ENCODE data around the gene APMAP. TPM values are rescaled to one million over a fixed set of nuclear protein-coding genes. Genes with fewer than 3 reads are reported as not detected.

APMAP gene
- total RNA-seq, 2 donors from 2014 or later = 38.4 to 44.0 TPM

DNA sequence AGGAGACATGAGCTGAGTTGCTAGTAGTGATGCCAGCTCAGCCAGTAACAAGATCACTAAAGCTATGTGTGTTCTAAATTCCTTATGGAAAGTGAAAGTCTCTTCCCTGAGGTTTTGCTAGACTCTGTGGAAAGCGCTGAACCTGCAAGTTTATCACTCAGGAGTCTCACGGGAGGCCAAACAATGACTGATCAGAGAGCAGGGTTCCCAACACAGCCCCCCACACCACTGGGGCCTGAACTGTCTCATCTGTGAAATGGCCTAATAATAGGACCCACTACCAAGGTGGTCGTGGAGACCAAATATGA, 45.5 kb upstream of the APMAP start:
- Histone ChIP-seq H3K27ac (peak overlapping the region; percentile 95), H3K4me1 (ENCODE audit: control insufficient read depth in 1 of 2, low read depth in 2 of 2) (peaks cover 70 to 85% of the 10 kb centered on the region in 2 donors), H3K36me3 (no peaks in the 10 kb centered on the region), H3K9me3 (no peaks in the 10 kb centered on the region), H3K27me3 (replicated peaks; ENCODE audit: insufficient read depth) (no peaks in the 10 kb centered on the region), H3K4me3 (peak overlapping the region; percentile 9)
- TF ChIP-seq, protein P1, sequence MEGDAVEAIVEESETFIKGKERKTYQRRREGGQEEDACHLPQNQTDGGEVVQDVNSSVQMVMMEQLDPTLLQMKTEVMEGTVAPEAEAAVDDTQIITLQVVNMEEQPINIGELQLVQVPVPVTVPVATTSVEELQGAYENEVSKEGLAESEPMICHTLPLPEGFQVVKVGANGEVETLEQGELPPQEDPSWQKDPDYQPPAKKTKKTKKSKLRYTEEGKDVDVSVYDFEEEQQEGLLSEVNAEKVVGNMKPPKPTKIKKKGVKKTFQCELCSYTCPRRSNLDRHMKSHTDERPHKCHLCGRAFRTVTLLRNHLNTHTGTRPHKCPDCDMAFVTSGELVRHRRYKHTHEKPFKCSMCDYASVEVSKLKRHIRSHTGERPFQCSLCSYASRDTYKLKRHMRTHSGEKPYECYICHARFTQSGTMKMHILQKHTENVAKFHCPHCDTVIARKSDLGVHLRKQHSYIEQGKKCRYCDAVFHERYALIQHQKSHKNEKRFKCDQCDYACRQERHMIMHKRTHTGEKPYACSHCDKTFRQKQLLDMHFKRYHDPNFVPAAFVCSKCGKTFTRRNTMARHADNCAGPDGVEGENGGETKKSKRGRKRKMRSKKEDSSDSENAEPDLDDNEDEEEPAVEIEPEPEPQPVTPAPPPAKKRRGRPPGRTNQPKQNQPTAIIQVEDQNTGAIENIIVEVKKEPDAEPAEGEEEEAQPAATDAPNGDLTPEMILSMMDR (IDR thresholded peaks at IDR 0.05) = no peak
- no peak for ATAC-seq (ENCODE audit: insufficient number of reproducible peaks, low FRiP score, low read depth)
- no peak for DNase-seq (ENCODE audit: low spot score)

DNA sequence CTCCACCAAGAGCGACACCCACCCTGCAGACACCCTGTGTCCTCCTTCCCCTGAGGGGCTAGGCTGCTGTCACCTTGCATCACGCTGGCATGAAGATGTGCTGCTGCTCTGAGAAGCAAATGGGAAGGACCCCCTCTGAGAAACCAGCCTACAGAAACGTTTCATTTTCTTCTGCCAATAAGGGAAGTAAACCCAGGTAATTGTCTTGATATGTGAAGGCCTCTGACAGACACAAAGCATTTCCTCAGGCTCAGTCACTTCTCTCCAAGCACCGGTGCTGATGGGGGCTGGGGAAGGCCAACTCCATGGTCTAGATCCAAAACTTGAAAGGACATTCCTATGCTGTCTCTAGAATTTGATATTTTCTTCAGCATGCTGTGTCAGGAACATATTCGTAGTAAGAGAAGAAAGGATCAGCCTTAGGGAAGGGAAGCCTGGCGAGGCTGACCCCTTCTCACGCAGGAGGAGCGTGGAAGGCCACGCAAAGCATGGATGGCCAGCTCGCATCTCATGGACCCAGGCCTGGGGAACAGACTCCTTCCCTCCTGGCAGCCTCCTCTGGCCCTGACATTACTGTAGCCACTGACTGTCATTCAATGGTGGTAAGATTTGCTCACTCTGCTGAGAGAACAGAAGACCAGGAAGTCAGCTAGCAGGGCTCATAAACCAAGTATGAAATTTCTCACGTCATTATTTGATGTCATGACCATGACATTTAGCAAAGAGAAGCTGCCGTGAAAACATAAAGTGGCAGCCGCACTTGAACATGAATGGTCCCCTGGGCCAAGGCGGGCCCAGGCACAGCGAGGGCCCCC, 44.9 kb upstream of the APMAP start:
- no peaks in the 10 kb centered on the region for H3K9me3 ChIP-seq
- H3K4me1 ChIP-seq (ENCODE audit: control insufficient read depth in 1 of 2, low read depth in 2 of 2) = peaks cover 67 to 85% of the 10 kb centered on the region in 2 donors
- no peaks in the 10 kb centered on the region for H3K36me3 ChIP-seq
- TF ChIP-seq, protein P1 (IDR thresholded peaks at IDR 0.05) = no peak
- ATAC-seq (ENCODE audit: insufficient number of reproducible peaks, low FRiP score, low read depth) (no peak), DNase-seq (ENCODE audit: low spot score) (no peak)
- H3K27me3 ChIP-seq (replicated peaks; ENCODE audit: insufficient read depth) = no peaks in the 10 kb centered on the region
- peak overlapping the region; percentile 9 for H3K4me3 ChIP-seq
- H3K27ac ChIP-seq = peak overlapping the region; percentile 95

DNA sequence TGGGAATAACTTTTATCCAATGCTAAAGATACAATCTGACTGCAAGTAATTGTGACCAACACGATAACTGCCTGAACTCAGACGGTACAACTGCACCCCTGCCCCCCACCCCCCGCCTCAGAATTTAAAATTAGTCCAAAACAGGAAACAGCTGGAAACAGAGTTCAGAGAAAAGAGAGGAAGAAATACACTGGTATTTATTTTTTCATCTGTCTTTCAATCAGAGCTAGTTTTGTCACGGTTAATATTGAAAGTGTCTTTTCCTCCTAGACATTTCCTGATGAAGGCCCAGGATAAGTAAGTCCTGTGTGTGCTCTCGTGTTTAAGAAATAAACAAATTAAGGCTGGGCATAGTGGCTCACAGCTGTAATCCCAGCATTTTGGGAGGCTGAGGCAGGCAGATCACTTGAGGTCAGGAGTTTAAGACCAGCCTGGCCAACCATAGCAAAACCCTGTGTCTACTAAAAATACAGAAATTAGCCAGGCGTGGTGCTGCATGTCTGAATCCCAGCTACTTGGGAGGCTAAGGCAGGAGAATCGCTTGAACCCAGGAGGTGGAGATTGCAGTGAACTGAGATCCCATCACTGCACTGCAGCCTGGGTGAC, 43.9 kb upstream of the APMAP start:
- Histone ChIP-seq H3K27ac (peak overlapping the region; percentile 95), H3K36me3 (no peaks in the 10 kb centered on the region), H3K9me3 (no peaks in the 10 kb centered on the region), H3K27me3 (replicated peaks; ENCODE audit: insufficient read depth) (no peaks in the 10 kb centered on the region), H3K4me3 (peak overlapping the region; percentile 30), H3K4me1 (ENCODE audit: control insufficient read depth in 1 of 2, low read depth in 2 of 2) (peaks cover 61 to 78% of the 10 kb centered on the region in 2 donors)
- TF ChIP-seq, protein P1 (IDR thresholded peaks at IDR 0.05) = no peak
- DNase-seq (ENCODE audit: low spot score) (no peak), ATAC-seq (ENCODE audit: insufficient number of reproducible peaks, low FRiP score, low read depth) (no peak)

DNA sequence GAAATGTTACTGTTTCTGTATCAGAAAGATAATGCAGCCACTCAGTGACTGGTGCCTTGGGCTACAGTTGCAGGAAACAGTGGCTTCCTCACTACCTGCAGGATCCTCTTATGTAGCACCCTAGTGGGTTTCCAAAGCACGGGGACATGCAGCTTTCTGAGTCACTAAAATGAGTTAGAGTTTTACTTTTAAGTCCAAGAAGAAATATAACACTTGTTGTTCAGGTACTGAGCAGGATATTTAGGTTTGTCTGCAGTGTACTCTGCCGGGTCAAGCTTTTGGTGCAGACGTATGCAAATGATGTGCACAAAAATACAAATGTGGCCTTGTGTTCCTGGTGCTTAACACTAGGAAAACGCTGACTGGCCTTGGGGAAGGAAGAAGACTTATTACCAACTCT, 43.4 kb upstream of the APMAP start:
- no peak for DNase-seq (ENCODE audit: low spot score)
- Histone ChIP-seq H3K27me3 (replicated peaks; ENCODE audit: insufficient read depth) (no peaks in the 10 kb centered on the region), H3K4me3 (peak overlapping the region; percentile 30), H3K27ac (peak overlapping the region; percentile 95), H3K36me3 (no peaks in the 10 kb centered on the region), H3K4me1 (ENCODE audit: control insufficient read depth in 1 of 2, low read depth in 2 of 2) (peaks cover 59 to 73% of the 10 kb centered on the region in 2 donors), H3K9me3 (no peaks in the 10 kb centered on the region)
- TF ChIP-seq, protein P1 (IDR thresholded peaks at IDR 0.05) = no peak
- no peak for ATAC-seq (ENCODE audit: insufficient number of reproducible peaks, low FRiP score, low read depth)

DNA sequence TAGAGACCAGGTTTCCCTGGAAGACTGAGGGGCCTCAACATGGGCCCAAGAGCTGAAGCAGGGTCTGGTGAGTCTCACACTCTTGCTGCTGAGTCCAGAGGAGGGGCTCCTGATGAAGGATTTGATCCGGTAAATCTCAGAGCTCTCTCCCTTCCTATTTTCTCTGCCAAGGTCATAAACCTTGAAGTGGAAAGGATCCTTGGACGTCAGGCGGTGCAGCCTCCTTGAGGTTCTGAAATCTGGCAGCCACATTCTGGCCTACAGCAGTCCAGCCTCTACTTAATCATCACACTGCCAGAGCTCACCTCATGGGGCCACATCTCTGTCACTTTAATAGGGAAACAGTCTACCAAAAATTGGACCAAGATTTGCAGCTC, 41.4 kb upstream of the APMAP start:
- DNase-seq (ENCODE audit: low spot score) (no peak), ATAC-seq (ENCODE audit: insufficient number of reproducible peaks, low FRiP score, low read depth) (no peak)
- no peaks in the 10 kb centered on the region for H3K27me3 ChIP-seq (replicated peaks; ENCODE audit: insufficient read depth)
- no peak overlapping the region for H3K4me3 ChIP-seq
- H3K9me3 ChIP-seq = no peaks in the 10 kb centered on the region
- TF ChIP-seq, protein P1 (IDR thresholded peaks at IDR 0.05) = no peak
- no peaks in the 10 kb centered on the region for H3K36me3 ChIP-seq
- peaks cover 42 to 53% of the 10 kb centered on the region in 2 donors for H3K4me1 ChIP-seq (ENCODE audit: control insufficient read depth in 1 of 2, low read depth in 2 of 2)
- H3K27ac ChIP-seq = no peak overlapping the region
